ENCODE results near the gene CFAP46.

The CFAP46 gene

DNA sequence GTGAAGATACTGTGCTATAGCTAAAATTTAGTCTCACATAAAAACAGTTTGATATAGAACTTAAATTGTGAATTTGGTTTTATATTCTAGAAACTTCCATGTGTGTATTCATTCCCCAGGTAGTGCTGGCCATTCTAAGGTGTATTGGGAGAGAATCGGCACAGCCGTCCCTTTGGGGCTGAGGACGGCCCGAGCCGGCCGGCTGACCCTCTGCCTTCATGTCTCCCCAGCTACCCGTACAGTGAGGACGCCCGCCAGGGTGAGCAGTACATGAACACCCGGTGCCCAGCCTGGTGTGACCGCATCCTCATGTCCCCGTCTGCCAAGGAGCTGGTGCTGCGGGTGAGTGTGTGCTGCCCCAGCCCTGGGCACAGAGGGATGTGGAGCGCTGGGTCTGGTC, 164.9 kb downstream of the CFAP46 start:
- TF ChIP-seq GATA3 (IDR thresholded peaks at IDR 0.05; ENCODE audit: low read depth, low read length) (no peak), GATA2 (IDR thresholded peaks at IDR 0.05; ENCODE audit: low read depth, low read length) (no peak)

DNA sequence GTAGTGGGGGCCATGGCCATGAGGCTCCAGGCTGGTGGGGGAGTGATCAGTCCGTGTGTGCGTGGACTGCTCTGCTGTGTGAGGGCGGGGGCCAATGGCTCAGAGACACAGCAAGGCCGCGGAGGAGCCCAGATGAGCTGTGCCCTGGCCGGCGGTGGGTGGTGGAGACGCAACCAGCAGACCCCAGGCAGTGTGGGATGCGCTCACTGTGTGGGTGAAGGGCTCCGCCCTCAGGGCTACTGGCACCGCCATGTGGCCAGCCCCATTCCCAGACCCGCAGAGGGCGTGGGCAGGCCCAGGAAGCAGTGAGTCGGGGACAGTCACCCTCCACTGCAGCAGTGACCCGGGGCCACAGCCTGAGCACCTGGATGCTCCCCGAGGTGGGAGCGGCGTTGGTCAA, 165.5 kb downstream of the CFAP46 start:
- TF ChIP-seq GATA3 (IDR thresholded peaks at IDR 0.05; ENCODE audit: low read depth, low read length) (no peak), GATA2 (IDR thresholded peaks at IDR 0.05; ENCODE audit: low read depth, low read length) (no peak)

DNA sequence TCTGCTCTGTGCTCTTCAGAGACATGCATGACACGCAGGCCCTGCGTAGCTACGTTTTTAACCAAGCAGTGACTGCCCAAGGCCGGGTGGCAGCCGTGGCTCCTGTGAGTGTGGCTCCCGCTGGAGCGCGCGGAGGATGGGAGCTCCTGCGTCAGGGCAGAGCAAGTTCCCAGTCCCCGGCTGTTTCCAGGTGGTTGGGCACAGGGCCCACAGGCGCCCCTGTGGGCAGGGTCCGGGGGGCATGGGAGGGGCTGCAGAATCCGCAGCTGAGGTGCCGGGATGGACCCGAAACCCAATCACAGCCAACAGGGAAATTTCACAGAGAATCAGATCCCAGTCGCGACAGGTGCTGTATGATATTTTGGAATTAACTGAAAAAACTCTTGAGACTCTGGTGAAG, 166.2 kb downstream of the CFAP46 start:
- TF ChIP-seq GATA2 (IDR thresholded peaks at IDR 0.05; ENCODE audit: low read depth, low read length) (no peak), GATA3 (IDR thresholded peaks at IDR 0.05; ENCODE audit: low read depth, low read length) (no peak)

DNA sequence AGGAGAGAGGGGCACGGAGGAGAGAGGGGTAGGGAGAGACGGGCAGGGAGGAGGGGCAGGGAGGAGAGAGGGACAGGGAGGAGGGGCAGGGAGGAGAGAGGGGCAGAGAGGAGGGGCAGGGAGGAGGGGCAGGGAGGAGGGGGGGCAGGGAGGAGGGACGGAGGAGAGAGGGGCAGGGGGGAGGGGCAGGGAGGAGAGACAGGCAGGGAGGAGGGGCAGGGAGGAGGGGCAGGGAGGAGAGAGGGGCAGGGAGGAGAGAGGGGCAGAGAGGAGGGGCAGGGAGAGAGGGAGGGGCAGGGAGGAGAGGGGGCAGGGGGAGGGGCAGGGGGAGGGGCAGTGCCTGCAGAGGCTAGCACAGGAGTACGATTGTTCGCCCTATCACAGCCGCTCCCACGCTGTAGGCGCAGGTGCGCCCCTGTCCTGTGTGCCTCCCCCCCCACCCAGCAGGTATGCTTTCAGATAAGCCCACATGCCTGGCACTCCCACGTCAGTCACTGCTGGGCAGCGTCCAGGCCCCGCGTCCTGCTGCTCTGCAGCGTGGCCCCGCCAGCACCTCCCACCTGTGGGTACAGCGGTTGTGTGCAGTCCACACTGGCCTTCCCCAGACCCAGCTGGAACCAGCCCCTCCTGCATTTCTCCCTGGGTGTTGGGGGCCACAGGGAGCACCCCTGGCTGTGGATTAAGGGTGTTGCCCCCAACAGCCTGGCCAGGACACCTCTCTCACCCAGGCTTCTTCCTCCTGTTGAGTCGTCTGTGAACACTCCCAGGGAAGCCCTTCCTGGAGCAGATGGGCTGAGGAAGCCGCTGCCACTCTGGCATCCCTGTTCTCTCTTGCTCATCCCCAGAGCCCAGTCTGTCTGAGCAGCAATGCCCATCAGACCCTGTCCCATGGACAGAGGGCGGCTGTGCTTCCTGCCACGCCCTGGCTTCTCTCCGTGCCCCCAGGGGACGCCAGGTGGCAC, 167.2 kb downstream of the CFAP46 start:
- TF ChIP-seq GATA2 (IDR thresholded peaks at IDR 0.05; ENCODE audit: low read depth, low read length) (no peak), GATA3 (IDR thresholded peaks at IDR 0.05; ENCODE audit: low read depth, low read length) (no peak)

DNA sequence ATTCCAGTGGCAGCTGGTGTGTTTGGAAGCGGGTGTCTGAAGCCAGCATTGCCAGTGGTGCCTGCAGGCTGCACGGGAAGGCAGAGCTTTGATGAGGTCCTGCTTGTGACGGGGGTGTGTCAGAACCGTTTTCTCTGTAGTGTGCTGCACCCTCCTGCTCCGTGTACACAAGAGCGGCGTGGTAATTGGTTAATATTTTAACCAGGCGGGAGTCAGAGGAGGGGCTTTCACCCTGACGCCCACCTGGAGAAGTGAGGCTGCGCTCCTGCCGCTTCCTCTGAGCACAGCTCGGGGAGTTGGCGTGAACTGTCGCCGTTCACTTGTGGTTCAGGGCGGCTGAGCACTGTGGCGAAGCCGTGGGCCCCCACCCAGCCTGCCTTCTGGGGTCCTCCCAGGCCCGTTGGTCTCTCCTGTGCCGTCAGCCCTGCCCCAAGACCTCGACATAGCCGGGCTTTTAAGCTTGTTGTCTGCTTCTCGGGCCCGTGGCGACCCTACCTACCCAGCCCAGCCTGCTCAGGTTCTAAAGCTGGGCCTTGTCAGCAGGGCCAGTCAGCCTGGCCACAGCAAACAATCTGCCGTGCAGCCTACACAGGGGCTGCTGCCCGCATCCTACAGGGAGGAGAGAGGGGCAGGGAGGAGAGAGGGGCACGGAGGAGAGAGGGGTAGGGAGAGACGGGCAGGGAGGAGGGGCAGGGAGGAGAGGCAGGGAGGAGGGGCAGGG, 168.0 kb downstream of the CFAP46 start:
- TF ChIP-seq GATA3 (IDR thresholded peaks at IDR 0.05; ENCODE audit: low read depth, low read length) = no peak
- TF ChIP-seq GATA2 (IDR thresholded peaks at IDR 0.05; ENCODE audit: low read depth, low read length) = no peak

DNA sequence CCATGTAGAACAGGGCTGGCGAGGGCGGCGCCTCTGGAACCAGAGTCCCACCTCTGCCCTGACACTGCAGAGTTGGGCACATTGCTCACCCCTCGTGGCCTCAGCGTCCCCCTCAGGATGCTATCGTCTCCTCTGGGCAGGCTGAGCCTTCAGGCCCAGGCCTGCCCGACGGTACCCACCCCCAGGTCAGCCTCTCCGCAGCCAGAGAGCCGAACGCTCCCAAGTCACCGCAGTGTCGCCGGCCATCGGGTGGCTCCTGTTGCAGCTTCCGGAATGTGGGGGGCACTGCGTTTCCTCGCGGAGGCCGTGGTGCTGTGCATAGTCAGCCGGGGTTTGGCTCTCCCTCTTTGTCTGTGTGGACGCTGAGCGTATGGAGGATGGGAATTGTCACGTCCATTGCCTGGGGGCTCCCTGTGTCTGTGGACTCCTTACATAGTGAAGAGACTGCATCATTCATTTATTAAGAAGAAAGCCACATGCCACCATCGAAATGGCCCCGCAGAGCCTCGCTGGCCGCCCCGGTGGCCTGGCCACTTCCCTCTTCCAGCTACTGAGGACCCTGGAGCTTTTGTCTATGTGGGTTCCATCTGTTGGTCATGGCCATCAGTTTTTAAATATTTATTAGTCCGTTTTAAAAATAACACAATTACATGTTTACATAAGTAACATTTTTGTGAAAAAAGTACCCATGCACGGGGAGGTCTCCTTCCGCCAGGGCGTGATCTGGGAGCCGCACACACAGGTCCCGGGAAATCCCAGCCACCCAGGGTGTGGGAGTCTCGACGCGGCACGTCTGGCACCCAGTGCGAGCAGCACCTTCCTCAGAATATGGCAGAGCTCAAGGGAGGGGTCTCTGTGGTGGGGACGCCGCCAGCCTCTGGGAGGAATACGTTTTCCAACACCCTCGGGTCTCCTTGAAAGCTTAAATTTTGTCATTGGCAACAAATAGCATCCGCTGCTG, 172.0 kb downstream of the CFAP46 start:
- TF ChIP-seq GATA2 (IDR thresholded peaks at IDR 0.05; ENCODE audit: low read depth, low read length) (no peak), GATA3 (IDR thresholded peaks at IDR 0.05; ENCODE audit: low read depth, low read length) (no peak)

DNA sequence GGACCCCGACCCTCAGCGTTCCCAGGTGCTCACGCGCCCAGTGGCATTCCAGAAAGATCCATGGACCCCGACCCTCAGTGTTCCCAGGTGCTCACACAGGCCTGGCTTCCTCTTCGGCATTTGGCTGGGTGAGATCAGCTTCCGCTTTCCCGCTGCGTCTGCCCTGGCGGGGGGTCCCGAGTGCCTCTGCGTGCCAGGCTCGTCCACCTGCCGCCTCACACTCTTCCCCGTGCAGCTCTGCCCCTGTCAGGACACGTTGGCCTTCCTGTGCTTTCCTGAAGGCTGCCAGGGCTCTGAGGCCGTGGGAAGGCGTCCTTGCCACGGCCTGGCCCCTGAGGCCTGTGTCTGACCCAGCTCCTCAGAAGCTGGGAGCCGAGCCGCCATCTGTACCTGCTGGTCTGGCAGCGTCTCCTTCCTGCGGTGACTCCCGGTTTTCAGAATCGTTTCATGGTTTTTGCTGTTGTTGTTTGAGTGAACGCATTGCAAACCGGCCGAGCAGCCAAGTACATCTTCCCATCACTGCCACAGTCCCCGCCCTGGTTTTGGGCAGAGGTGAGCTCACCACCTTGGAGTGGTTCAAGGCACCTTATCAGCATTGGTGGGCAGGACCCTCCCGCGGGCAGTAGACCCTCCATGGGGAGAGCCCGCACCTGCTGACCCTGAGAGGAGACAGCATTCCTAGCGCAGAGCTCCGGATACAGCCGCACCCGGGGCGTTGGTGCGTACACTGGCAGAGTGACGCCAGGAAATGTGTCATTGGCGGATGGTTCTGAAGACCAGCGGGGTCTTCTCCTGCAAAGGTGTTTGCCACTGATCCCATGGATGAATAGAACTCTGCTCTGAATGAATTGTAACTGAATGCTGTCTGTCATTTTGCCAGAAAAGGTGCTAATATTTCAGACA, 173.8 kb downstream of the CFAP46 start:
- no peak for TF ChIP-seq GATA2 (IDR thresholded peaks at IDR 0.05; ENCODE audit: low read depth, low read length)
- no peak for TF ChIP-seq GATA3 (IDR thresholded peaks at IDR 0.05; ENCODE audit: low read depth, low read length)

DNA sequence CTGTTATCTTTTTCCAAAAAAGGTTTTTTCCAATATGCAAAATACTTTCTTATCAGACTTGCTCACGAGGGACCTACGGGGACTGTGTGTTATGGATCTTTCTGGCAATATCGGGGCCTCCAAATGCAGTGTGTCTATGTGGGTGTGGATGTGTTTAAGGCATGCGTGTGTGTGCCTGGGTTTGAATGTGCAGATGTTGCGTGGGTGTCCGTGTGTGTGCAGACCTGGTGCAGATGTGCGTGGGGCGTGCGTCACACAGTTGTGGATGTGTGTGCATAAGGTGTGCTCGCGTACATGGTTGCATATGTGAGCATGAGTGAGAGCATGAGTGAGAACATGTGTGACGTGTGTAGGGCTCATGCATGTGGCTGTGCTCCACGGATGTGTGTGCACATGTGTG, 176.1 kb downstream of the CFAP46 start:
- TF ChIP-seq GATA3 (IDR thresholded peaks at IDR 0.05; ENCODE audit: low read depth, low read length) (no peak), GATA2 (IDR thresholded peaks at IDR 0.05; ENCODE audit: low read depth, low read length) (no peak)

DNA sequence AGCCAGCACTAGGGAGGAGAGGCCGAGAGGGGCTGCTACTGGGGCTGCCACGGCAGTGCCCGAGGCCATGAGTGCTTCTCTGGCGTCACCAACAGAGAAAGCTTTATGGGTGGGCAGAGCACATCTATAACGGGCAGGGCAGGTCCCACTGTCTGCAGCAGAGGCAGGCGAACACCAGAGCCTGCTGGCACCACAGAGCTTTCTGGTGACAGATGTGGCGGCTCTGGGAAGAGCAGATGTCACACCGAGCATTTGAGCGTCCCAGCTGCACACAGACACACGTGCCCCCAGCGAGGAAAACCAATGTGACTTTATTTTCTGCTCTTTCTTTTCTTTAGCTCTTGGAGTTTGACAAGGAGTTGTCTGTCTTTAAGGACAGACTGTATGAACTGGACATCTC, 176.9 kb downstream of the CFAP46 start:
- TF ChIP-seq GATA2 (IDR thresholded peaks at IDR 0.05; ENCODE audit: low read depth, low read length) (no peak), GATA3 (IDR thresholded peaks at IDR 0.05; ENCODE audit: low read depth, low read length) (no peak)

DNA sequence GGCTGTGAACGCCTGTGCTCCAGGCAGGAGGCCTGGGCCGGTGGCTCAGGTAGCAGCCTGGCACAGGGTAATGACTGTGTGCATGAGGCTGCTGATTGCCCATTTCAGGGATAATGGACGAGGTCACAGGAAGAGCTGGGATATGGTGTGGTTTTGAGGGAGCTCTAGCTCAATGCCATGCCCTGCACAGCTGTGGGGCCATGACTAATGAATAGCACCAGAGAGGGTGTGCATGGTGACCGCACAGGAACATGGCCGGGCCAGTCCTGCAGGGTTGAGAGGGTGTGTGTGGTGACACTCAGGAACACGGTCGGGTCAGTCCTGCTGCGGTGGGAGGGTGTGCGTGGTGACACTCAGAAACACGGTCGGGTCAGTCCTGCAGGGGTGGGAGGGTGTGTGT, 178.3 kb downstream of the CFAP46 start:
- TF ChIP-seq GATA3 (IDR thresholded peaks at IDR 0.05; ENCODE audit: low read depth, low read length) = no peak
- TF ChIP-seq GATA2 (IDR thresholded peaks at IDR 0.05; ENCODE audit: low read depth, low read length) = no peak

DNA sequence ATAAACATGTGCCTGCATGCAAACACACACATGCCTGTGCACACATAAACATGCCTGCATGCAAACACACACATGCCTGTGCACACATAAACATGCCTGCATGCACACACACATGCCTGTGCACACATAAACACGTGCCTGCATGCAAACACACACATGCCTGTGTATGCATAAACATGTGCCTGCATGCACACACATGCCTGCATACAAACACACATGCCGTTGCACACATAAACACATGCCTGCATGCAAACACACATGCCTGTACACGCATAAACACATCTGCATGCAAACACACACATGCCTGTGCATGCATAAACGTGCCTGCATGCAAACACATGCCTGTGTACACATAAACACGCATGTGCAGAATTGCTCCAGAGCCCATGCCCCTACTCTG, 178.8 kb downstream of the CFAP46 start:
- TF ChIP-seq GATA2 (IDR thresholded peaks at IDR 0.05; ENCODE audit: low read depth, low read length) (no peak), GATA3 (IDR thresholded peaks at IDR 0.05; ENCODE audit: low read depth, low read length) (no peak)

DNA sequence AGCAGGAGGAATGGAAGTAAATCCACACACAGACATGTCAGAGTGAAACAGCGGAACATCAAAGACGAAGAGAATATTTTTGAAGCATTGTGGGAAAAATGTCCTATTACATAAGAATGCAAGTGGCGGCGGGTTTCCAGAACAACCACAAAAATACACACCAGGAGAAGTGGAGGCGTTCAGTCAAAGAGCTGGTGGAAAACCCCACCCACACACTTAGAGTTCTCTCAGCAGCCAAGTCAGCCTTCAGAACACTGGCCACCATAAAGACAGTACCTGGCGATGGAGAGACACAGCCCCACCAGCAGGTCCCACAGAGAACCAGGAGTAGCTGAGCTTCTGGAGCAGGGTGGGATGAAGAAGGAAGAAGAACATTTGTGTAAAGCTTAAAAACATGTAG, 180.1 kb downstream of the CFAP46 start:
- TF ChIP-seq GATA2 (IDR thresholded peaks at IDR 0.05; ENCODE audit: low read depth, low read length) (no peak), GATA3 (IDR thresholded peaks at IDR 0.05; ENCODE audit: low read depth, low read length) (no peak)

All from SH-SY5Y (cell line).